Measurements from ENCODE around the gene NKIRAS1. TPM values are rescaled to one million over a fixed set of nuclear protein-coding genes. Genes with fewer than 3 reads are reported as not detected.

NKIRAS1 gene
- total RNA-seq, 6 experiments from 2014 or later = 7.0 to 14.2 (median 8.5) TPM

DNA sequence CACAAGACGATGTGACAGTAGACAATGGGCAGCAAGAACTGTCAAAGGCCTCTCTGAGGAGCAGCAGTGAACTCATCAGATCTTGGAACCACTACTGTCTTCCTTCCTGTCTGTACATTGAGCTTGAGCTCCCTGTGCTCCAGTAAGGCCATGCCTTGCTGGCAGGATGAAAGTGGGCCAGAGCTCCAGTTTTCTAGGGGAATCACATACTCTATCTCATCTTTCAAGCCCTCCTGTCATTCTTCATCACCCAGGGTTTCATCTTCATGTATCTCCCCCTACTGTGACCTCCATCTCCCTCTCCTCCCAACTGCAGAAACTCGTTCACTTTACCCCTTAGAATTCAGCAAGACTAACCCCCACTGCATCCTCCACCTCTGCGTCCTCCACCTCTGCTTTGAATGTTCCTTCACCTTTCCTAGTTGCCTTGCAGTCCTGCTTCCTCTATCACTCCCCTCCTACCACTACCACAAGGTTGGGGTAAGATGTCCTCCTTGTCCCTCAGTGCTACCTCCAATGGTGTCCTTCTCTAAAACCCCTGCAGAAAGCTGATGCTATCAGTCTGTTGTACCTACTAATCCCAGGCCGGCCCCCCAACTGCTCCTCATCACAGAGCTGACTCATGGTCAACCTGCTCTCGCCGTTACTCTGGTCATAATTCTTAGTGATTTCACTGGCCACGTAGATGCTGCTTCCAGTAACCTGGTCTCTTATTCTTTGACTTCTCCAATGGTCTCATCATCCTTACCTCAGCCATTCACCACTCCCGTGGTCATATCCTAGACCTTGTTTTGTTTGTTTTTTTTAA lies 22.3 kb downstream of the NKIRAS1 start:
- WGBS (ENCODE audit: insufficient coverage, low coverage, low lambda C conversion rate, missing lambda C conversion rate) = 80% methylated on average over 7 of the region's 8 CpGs
- Histone ChIP-seq H3K4me3 (no peak overlapping the region), H3K9me3 (no peaks in the 10 kb centered on the region), H3K36me3 (peaks cover 0 to 27% (median 8%) of the 10 kb centered on the region in 4 donors), H3K27me3 (no peaks in the 10 kb centered on the region), H3K27ac (no peak overlapping the region), H3K4me1 (peaks cover 0 to 3% (median 0%) of the 10 kb centered on the region in 4 donors)
- intact Hi-C loops (cut with DNase I) = no loop called here
- ATAC-seq = peak in 2 of 4 donors; percentile 13 to 33
- no peak for TF ChIP-seq POLR2A (IDR thresholded peaks at IDR 0.05)
- TF ChIP-seq, protein P1, sequence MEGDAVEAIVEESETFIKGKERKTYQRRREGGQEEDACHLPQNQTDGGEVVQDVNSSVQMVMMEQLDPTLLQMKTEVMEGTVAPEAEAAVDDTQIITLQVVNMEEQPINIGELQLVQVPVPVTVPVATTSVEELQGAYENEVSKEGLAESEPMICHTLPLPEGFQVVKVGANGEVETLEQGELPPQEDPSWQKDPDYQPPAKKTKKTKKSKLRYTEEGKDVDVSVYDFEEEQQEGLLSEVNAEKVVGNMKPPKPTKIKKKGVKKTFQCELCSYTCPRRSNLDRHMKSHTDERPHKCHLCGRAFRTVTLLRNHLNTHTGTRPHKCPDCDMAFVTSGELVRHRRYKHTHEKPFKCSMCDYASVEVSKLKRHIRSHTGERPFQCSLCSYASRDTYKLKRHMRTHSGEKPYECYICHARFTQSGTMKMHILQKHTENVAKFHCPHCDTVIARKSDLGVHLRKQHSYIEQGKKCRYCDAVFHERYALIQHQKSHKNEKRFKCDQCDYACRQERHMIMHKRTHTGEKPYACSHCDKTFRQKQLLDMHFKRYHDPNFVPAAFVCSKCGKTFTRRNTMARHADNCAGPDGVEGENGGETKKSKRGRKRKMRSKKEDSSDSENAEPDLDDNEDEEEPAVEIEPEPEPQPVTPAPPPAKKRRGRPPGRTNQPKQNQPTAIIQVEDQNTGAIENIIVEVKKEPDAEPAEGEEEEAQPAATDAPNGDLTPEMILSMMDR (IDR thresholded peaks at IDR 0.05) = no peak
- no peak for DNase-seq

- intact Hi-C loops (cut with DNase I) = no loop called here
- H3K4me1 ChIP-seq = peaks cover 0 to 10% (median 4%) of the 10 kb centered on the region in 4 donors
- H3K9me3 ChIP-seq = no peaks in the 10 kb centered on the region
- WGBS (ENCODE audit: insufficient coverage, low coverage, low lambda C conversion rate, missing lambda C conversion rate) = 66% methylated on average over 5 of the region's 5 CpGs
- TF ChIP-seq, protein P1 (IDR thresholded peaks at IDR 0.05) = no peak
- no peak for TF ChIP-seq POLR2A (IDR thresholded peaks at IDR 0.05)
- H3K36me3 ChIP-seq = peaks cover 0 to 14% (median 8%) of the 10 kb centered on the region in 4 donors
- DNase-seq (no peak), ATAC-seq (peak in 1 of 4 donors; percentile 20)
- no peak overlapping the region for H3K4me3 ChIP-seq
- H3K27ac ChIP-seq = no peak overlapping the region
- H3K27me3 ChIP-seq = no peaks in the 10 kb centered on the region
Measured at GRCh38 chr3:23889950-23890349, 26.8 kb downstream of the NKIRAS1 start.

- Histone ChIP-seq H3K27ac (no peak overlapping the region), H3K9me3 (no peaks in the 10 kb centered on the region), H3K4me3 (no peak overlapping the region), H3K4me1 (peaks cover 0 to 10% (median 4%) of the 10 kb centered on the region in 4 donors), H3K36me3 (peaks cover 0 to 14% (median 8%) of the 10 kb centered on the region in 4 donors), H3K27me3 (no peaks in the 10 kb centered on the region)
- ATAC-seq (peak; percentile 30 to 54 (median 52)), DNase-seq (no peak)
- WGBS (ENCODE audit: insufficient coverage, low coverage, low lambda C conversion rate, missing lambda C conversion rate) = 45% methylated on average over 2 of the region's 2 CpGs
- no peak for TF ChIP-seq POLR2A (IDR thresholded peaks at IDR 0.05)
- TF ChIP-seq, protein P1 (IDR thresholded peaks at IDR 0.05) = no peak
- intact Hi-C loops (cut with DNase I) = no loop called here
Measured at GRCh38 chr3:23889386-23889785, 27.4 kb downstream of the NKIRAS1 start.

- H3K9me3 ChIP-seq = no peaks in the 10 kb centered on the region
- peaks cover 0 to 10% (median 4%) of the 10 kb centered on the region in 4 donors for H3K4me1 ChIP-seq
- H3K36me3 ChIP-seq = peaks cover 0 to 14% (median 8%) of the 10 kb centered on the region in 4 donors
- TF ChIP-seq, protein P1 (IDR thresholded peaks at IDR 0.05) = peak; percentile 82 to 85 (median 84)
- TF ChIP-seq POLR2A (IDR thresholded peaks at IDR 0.05) = no peak
- intact Hi-C loops (cut with DNase I) = no loop called here
- no peak for DNase-seq
- ATAC-seq = peak; percentile 68 to 73 (median 72)
- H3K27ac ChIP-seq = no peak overlapping the region
- no peak overlapping the region for H3K4me3 ChIP-seq
- no peaks in the 10 kb centered on the region for H3K27me3 ChIP-seq
- WGBS (ENCODE audit: insufficient coverage, low coverage, low lambda C conversion rate, missing lambda C conversion rate) = 34% methylated on average over 3 of the region's 3 CpGs
Measured at GRCh38 chr3:23888617-23889228, 28.1 kb downstream of the NKIRAS1 start.
